HPDE6-E6E7 (cell line): ENCODE measurements around the gene METTL3.

ENCODE experiments used
- DNase-seq: peaks from one replicate; pipeline ENCODE4 v3.0.0; 2011; ENCODE audit warnings: missing footprints; ENCODE audit errors: extremely low spot score

METTL3 gene

DNA sequence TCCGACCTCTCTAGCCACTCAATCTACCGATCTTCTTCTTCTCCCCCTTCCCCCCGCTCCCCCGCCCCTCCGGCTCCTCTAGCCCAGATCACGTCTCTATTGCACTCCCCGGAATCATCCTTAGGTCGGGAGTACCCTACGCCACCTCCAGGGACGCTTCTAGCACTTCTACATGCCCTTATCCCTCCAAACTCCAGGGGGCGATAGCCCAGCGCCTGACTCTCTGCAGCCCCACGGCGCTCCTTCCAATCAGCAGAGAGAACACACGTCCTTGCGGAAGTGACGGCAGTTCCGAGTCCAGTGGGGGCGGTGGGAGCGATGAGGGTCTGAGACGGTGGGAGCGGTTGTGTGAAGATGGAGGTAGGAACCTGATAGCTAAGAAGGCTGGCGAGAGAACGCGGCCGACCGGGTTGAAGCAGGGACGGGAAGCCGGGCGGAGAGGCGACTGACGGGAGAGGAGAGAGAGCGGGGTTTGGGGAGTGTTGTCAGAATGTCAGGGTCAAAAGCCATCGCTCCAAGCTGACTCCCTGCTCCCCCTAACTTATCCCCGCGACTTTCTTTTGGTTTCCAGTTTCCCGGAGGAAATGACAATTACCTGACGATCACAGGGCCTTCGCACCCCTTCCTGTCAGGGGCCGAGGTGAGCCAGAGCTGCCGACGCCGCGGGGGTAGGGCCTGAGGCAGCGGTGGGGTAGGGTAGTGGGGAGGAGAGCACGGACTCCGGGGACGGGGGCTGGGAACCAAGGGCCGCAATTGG lies 34.0 kb downstream of the METTL3 start, which contains the start of the genes RAB2B and TOX4:
Gene RAB2B, minus strand, starts transcription at position 35 of the 757 bp plus-strand sequence. CDS start 87 bp downstream, outside the sequence.
Gene TOX4, plus strand, starts transcription at position 271 of the 757 bp plus-strand sequence. Its CDS starts 84 bp downstream, at position 355.
- DNase-seq: peak; percentile 98

DNA sequence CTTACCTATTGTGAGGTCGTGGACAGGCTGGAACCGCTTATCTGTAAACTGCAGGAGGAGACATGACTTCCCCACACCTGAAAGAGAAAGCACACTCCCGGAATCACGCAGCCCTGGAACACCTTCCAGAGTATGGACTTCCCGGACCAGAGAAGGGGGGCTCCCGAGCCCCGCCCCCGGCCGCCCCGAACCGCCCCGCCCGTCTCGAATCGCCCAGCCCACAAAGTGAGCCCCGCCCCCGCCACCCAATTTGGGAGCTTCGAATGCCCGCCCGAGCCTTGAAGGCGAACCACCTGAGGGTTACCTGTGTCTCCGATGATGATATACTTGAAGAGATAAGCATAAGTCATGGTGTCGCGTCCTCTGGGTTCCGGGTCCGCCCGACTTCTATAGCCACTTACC lies 34.6 kb downstream of the METTL3 start:
- peak; percentile 73 for DNase-seq

DNA sequence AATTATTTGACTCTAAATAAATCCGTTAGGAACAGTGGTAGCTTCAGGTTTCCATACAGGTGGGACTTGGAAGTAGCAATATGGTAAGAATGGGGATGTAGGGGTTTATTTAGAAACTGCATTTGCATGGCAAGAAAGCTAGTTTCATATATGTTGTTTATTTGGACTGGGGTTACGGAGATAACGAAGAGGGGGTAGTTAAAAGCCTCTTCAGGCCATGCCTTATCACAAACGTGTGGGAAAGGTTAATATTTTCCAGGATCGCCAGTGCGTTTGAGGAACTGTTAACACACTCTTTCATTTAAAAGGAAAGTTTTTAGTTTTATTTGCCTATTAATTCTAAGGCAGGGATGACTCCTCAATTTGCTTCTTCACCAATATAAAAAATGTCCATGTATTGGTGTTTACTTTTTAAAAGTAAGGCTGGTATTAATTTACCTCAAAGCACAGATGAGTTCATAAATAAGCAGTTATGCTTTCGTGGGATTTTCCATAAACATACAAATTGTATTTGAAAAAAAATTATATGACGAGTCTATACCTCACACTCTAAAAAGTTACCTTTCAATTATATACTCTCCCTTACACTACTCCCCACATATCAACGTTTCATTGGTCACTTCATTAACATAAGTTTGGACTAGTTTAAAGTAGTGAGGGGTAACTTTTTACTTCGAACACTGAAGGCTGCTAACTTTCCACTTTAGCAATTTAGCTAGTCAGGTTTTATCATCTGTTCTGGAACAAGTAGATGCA lies 35.2 kb downstream of the METTL3 start:
- peak; percentile 22 for DNase-seq

DNA sequence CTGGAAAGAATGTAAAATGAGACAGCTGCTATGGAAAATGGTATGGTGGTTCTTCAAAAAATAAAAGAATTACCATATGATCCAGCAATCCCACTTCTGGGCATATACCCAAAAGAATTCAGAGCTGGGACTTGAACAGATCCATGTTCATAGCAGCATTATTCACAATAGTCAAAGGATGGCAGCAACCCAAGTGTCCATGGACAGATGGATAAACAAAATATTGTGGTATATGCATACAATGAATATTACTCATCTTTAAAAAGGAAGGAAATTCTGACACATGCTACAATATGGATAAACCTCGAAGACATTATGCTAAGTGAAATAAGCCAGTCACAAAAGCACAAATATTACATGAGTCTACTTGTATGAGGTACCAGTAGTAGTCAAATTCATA lies 43.5 kb downstream of the METTL3 start:
- no peak for DNase-seq

DNA sequence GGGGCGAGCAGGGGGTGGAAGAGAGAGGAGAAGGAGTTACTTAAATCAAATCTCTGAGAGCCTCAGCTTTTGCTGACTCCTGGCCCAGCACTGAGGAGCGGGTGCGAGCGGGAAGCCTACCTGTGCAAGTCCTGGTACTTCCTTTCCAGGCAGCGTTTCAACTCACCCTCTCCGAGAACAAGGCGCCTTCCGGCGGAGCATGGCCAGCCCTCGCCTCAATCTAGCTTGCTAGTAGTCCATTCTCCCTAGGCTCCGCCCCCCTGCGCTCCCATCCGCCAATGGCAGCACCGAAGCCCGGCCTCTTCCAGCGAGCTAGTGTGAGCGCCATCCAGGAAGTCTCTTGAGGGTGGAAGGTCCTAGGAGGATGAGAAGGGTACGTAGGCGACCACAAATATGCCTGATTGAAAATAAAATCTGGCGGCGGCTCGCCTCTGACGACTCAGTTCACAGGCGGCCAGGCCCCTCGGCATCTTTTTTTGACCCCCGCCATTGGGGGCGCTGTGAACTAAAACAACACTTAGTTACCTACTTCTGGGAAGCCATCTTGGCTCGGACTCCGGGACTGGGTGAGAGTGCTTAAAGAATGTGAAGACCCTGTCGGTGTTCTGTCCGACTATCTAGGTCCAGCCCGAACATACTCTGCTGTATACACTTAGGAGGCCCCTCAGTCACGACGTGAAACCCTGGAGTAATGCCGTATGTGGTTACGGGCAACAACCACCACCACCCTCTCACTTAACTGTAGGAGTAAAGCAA lies 55.0 kb downstream of the METTL3 start, which contains the start of gene CHD8:
Gene CHD8, minus strand, starts transcription at position 212 of the 756 bp plus-strand sequence. CDS start 24,480 bp downstream, outside the sequence.
- DNase-seq: peak; percentile 99

DNA sequence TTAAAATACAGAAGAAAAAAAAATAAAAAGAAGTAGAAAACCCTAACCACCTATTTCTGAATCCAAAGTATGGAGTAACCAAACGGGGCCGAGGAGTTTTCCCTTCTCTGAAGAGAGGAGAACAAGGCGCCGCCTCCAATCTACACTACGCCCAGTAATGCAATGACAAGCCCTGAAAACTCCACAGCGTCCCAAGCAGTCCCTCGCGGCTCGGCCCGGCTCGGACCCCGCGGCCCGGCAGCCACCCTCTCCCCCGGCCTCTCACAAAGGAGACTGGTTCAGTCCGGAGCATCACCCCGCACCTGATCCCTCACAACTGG lies 55.6 kb downstream of the METTL3 start:
- no peak for DNase-seq

DNA sequence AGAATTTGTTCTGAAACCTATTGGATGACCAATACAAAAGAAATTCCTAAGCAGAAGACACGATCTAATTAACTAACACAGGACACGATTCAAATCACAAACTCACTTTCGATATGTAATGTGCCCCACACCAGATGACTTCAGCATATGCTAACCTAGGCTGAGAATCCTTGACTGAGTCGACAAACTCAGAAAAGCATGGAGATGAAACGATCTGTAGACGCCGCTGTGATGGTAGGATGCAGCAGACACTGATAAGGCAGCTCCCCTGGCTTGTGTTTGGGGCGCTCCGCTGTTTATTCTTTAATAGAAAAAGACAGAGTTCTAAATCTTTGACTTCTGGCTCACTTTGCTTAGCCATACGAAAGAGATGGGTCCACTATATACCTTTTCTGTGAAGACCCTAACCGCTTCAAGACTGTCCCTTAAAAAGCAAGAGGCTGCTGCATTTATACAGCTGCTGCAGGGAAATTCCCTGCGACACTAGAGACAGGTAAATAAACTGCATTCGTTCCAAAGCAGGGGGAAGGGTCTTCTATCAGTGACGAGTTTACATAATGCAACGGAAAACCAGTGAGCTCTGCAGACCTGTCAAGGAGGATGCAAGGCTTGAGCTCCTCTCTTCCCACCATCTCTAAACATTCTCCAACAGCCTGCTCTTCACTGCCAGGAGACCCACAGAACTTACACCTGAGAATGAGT lies 56.1 kb downstream of the METTL3 start:
- DNase-seq: no peak

DNA sequence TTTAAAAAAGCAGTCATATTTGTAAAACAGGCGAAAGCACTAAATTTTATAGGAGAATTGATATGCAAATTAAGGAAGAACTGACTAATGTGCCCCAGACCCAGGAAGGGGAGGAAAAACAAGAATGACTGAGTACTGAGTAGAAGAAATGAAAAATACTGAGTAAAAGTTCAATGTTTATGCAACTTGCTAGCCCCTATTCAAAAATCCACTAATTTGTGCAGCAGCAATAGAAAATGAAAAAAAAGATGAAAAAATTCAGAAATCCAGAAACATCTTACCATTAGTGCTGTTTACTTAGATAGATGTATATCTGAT lies 61.3 kb downstream of the METTL3 start:
- DNase-seq: no peak
